OCI-LY1 (cell line): ENCODE data around the gene NRK.

Source experiments
- H2AFZ ChIP-seq: fragments of 200-600 bp; sonication (generic), shearing (Covaris generic); 2 replicates; pipeline ENCODE4 v1.6.0; 2014; ENCODE audit warnings: antibody characterized with exemption, mild to moderate bottlenecking, low read length
- H3F3A ChIP-seq: fragments of 200-600 bp; sonication (generic), shearing (Covaris generic); 2 replicates; pipeline ENCODE4 v1.6.0; 2014; ENCODE audit warnings: mild to moderate bottlenecking, antibody characterized with exemption, low read length, moderate library complexity; ENCODE audit not compliant: insufficient read depth
- H3K27ac ChIP-seq: fragments of 200-600 bp; sonication (generic); 2 replicates; pipeline ENCODE4 v1.5.1; 2014; ENCODE audit warnings: low read length, mixed run types, mild to moderate bottlenecking, low read depth; ENCODE audit not compliant: poor library complexity, severe bottlenecking
- H3K27me3 ChIP-seq: fragments of 200-600 bp; sonication (generic); 2 replicates; pipeline ENCODE4 v1.6.0; 2014; ENCODE audit warnings: antibody characterized with exemption, mild to moderate bottlenecking, low read length, moderate library complexity; ENCODE audit not compliant: insufficient read depth
- H3K36me3 ChIP-seq: fragments of 200-600 bp; sonication (generic); 2 replicates; pipeline ENCODE4 v1.6.1; 2014; ENCODE audit warnings: mild to moderate bottlenecking, antibody characterized with exemption, low read length, moderate library complexity, mixed read lengths; ENCODE audit not compliant: insufficient read depth
- H3K4me1 ChIP-seq: fragments of 200-600 bp; sonication (generic); 2 replicates; pipeline ENCODE4 v1.5.1; 2014; ENCODE audit warnings: mild to moderate bottlenecking, low read length, moderate library complexity; ENCODE audit not compliant: insufficient read depth, severe bottlenecking
- H3K4me2 ChIP-seq: fragments of 200-600 bp; sonication (generic), shearing (Covaris generic); 2 replicates; pipeline ENCODE4 v1.6.1; 2014; ENCODE audit warnings: low read length
- H3K4me3 ChIP-seq: fragments of 200-600 bp; sonication (generic); 2 replicates; pipeline ENCODE4 v1.5.1; 2014; ENCODE audit warnings: low read length, low read depth, mild to moderate bottlenecking, mixed read lengths; ENCODE audit not compliant: poor library complexity, severe bottlenecking
- H3K79me2 ChIP-seq: fragments of 200-600 bp; shearing (Covaris generic); 2 replicates; pipeline ENCODE4 v1.6.1; 2016; ENCODE audit warnings: mixed run types, low read length, mixed read lengths; ENCODE audit not compliant: insufficient read depth
- H3K9ac ChIP-seq: fragments of 200-600 bp; sonication (generic), shearing (Covaris generic); 2 replicates; pipeline ENCODE4 v1.6.1; 2014; ENCODE audit warnings: mild to moderate bottlenecking, low read length, mixed read lengths
- H3K9me2 ChIP-seq: fragments of 200-600 bp; sonication (generic), shearing (Covaris generic); 2 replicates; pipeline ENCODE4 v1.6.1; 2014; ENCODE audit warnings: low read depth, mild to moderate bottlenecking, low read length, mixed read lengths
- H3K9me3 ChIP-seq: fragments of 200-600 bp; shearing (Covaris generic); 2 replicates; pipeline ENCODE4 v1.6.1; 2014; ENCODE audit warnings: low read length, mixed read lengths
- H4K20me1 ChIP-seq: fragments of 200-600 bp; sonication (generic), shearing (Covaris generic); 2 replicates; pipeline ENCODE4 v1.6.0; 2016; ENCODE audit warnings: mild to moderate bottlenecking, low read length; ENCODE audit not compliant: insufficient read depth
- EZH2 ChIP-seq: fragments of 200-600 bp; sonication (generic), shearing (Covaris generic); IDR thresholded peaks from 2 replicates; pipeline ENCODE4 v1.8.0; 2017; ENCODE audit warnings: borderline replicate concordance, mixed run types, mild to moderate bottlenecking, antibody characterized with exemption, low read length, moderate library complexity, mixed read lengths
- TF ChIP-seq, protein P1 (sequence below): fragments of 200-600 bp; sonication (generic), shearing (Covaris generic); IDR thresholded peaks from 2 replicates; pipeline ENCODE4 v1.5.1; 2017; ENCODE audit warnings: mild to moderate bottlenecking, antibody characterized with exemption, low read length, moderate library complexity, mixed read lengths

The NRK gene, protein sequence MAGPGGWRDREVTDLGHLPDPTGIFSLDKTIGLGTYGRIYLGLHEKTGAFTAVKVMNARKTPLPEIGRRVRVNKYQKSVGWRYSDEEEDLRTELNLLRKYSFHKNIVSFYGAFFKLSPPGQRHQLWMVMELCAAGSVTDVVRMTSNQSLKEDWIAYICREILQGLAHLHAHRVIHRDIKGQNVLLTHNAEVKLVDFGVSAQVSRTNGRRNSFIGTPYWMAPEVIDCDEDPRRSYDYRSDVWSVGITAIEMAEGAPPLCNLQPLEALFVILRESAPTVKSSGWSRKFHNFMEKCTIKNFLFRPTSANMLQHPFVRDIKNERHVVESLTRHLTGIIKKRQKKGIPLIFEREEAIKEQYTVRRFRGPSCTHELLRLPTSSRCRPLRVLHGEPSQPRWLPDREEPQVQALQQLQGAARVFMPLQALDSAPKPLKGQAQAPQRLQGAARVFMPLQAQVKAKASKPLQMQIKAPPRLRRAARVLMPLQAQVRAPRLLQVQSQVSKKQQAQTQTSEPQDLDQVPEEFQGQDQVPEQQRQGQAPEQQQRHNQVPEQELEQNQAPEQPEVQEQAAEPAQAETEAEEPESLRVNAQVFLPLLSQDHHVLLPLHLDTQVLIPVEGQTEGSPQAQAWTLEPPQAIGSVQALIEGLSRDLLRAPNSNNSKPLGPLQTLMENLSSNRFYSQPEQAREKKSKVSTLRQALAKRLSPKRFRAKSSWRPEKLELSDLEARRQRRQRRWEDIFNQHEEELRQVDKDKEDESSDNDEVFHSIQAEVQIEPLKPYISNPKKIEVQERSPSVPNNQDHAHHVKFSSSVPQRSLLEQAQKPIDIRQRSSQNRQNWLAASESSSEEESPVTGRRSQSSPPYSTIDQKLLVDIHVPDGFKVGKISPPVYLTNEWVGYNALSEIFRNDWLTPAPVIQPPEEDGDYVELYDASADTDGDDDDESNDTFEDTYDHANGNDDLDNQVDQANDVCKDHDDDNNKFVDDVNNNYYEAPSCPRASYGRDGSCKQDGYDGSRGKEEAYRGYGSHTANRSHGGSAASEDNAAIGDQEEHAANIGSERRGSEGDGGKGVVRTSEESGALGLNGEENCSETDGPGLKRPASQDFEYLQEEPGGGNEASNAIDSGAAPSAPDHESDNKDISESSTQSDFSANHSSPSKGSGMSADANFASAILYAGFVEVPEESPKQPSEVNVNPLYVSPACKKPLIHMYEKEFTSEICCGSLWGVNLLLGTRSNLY (N-terminal part only)

DNA sequence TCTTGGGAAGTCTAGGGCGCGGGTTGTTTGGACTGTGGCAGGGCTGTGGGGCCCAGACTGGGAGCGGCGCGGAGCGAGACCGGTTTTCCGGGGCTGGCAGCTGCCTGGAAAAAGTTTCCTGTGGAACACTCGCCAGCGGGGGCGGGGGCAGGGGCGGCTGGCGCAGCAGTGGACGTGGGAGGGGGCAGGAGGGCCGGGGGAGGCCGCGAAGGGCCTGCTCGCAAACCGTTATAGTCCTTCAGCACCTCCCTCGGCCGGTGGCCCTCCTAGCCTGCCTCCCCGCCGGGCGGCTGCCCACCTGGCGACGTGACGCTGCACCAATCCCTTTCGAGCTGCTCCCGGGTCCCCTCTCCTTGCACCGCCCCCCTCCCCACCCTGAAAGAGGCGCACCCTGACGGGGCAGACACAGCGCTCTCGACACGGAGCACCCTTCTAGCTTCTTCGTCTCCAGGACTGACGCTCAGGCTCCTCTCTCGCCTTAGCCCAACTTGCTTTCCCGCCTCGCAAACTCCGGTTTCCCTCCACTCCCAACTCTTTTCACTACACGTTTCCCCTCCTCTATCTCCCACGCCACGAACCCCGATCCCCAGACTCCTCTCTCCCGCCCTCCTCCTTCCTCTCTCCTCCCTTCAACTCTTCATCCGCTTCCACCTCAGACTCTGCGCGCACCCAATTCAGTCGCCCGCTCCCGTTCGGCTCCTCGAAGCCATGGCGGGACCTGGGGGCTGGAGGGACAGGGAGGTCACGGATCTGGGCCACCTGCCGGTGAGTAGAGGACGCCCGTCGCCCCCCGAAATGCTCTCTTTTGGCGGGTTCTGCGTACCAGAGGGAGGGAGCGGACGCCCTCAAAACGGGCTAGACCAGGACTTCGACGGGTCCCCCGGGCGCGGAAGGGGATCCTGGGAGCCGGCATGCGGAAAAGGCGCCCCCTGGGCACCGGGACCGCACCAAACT, at the start of gene NRK:
Gene NRK, plus strand, starts transcription at position 402 of the 954 bp plus-strand sequence. Its CDS starts 307 bp downstream, at position 709.
- Histone ChIP-seq H3K9me2 (no peaks in the 10 kb centered on the region), H3K27me3 (no peaks in the 10 kb centered on the region), H3K4me2 (no peak within 1 kb of the TSS), H3K27ac (no peak within 1 kb of the TSS), H3K9ac (no peak within 1 kb of the TSS), H3K4me1 (no peaks in the 10 kb centered on the region), H3K9me3 (no peaks in the 10 kb centered on the region), H2AFZ (no peak within 1 kb of the TSS), H3F3A (no peaks in the 10 kb centered on the region), H3K4me3 (no peak within 1 kb of the TSS), H4K20me1 (no peaks in the 10 kb centered on the region), H3K79me2 (no peaks in the 10 kb centered on the region), H3K36me3 (no peaks in the 10 kb centered on the region)
- TF ChIP-seq, protein P1, sequence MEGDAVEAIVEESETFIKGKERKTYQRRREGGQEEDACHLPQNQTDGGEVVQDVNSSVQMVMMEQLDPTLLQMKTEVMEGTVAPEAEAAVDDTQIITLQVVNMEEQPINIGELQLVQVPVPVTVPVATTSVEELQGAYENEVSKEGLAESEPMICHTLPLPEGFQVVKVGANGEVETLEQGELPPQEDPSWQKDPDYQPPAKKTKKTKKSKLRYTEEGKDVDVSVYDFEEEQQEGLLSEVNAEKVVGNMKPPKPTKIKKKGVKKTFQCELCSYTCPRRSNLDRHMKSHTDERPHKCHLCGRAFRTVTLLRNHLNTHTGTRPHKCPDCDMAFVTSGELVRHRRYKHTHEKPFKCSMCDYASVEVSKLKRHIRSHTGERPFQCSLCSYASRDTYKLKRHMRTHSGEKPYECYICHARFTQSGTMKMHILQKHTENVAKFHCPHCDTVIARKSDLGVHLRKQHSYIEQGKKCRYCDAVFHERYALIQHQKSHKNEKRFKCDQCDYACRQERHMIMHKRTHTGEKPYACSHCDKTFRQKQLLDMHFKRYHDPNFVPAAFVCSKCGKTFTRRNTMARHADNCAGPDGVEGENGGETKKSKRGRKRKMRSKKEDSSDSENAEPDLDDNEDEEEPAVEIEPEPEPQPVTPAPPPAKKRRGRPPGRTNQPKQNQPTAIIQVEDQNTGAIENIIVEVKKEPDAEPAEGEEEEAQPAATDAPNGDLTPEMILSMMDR, result no peak
- TF ChIP-seq EZH2, result no peak

DNA sequence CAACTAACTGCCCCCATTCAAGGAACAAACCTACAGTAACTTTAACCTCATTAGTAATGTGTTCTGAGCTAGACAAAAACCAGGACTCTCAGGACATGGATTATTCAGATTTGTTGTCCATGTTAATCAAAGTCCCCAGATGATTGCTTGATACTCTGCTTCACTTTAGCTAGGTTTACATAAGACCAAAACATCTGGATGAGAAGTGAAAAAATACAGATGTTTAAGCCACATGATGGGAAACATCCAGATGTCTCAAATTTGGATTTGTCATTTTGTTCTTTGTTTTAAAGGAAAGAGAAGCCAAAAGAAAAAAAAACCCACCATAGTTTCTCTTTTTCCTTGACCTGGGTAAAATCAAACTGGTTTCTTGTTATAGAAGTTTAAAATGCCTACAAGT, 48.5 kb upstream of the NRK start:
- H3K4me3 ChIP-seq, result no peak overlapping the region
- no peak overlapping the region for H3K27ac ChIP-seq
- no peaks in the 10 kb centered on the region for H3K9me3 ChIP-seq
- TF ChIP-seq, protein P1, result no peak
- no peak for TF ChIP-seq EZH2
- H3F3A ChIP-seq, result no peaks in the 10 kb centered on the region
- H3K36me3 ChIP-seq, result no peaks in the 10 kb centered on the region
- no peaks in the 10 kb centered on the region for H3K4me1 ChIP-seq
- no peak overlapping the region for H3K4me2 ChIP-seq
- H3K9ac ChIP-seq, result no peak overlapping the region
- no peaks in the 10 kb centered on the region for H3K27me3 ChIP-seq
- H3K79me2 ChIP-seq, result no peaks in the 10 kb centered on the region
- H4K20me1 ChIP-seq, result no peaks in the 10 kb centered on the region
- no peaks in the 10 kb centered on the region for H3K9me2 ChIP-seq
- H2AFZ ChIP-seq, result no peak overlapping the region

DNA sequence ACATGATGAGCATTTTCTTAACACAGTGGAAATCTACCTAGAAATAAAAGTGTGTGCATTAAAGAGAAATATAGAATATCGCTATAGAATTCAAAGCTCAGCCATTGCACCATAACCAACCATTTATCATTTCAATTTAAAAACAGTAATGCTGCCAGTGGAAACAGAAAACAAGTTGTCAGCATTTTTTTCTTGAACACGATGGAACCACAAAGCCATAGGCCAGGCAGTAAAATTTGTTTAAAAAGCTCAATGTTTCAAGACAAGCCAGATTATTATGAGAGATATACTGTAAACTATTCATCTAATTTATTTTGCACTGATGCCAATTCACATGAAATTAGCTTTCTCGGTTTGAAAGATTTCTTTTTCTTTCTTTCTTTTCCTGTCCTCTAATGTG, 46.7 kb upstream of the NRK start:
- TF ChIP-seq EZH2, result no peak
- TF ChIP-seq, protein P1, result no peak
- H3K9me3 ChIP-seq, result no peaks in the 10 kb centered on the region
- H3K4me3 ChIP-seq, result no peak overlapping the region
- H4K20me1 ChIP-seq, result no peaks in the 10 kb centered on the region
- no peak overlapping the region for H3K9ac ChIP-seq
- no peaks in the 10 kb centered on the region for H3F3A ChIP-seq
- no peaks in the 10 kb centered on the region for H3K27me3 ChIP-seq
- H3K4me2 ChIP-seq, result no peak overlapping the region
- no peaks in the 10 kb centered on the region for H3K9me2 ChIP-seq
- no peak overlapping the region for H2AFZ ChIP-seq
- H3K4me1 ChIP-seq, result no peaks in the 10 kb centered on the region
- no peaks in the 10 kb centered on the region for H3K79me2 ChIP-seq
- H3K27ac ChIP-seq, result no peak overlapping the region
- no peaks in the 10 kb centered on the region for H3K36me3 ChIP-seq
